Measurements from ENCODE around the gene GULP1. TPM values are rescaled to one million over a fixed set of nuclear protein-coding genes. Genes with fewer than 3 reads are reported as not detected.

Gene GULP1
- total and polyA plus RNA-seq, 2 donors, result 36.2 to 119 TPM

GRCh38 chr2:188481474-188481873 is 189.8 kb downstream of the GULP1 start:
- 85% methylated on average over 2 of the region's 2 CpGs for WGBS
- no peak for DNase-seq (ENCODE audit: extremely low spot score)
- no peaks in the 10 kb centered on the region for H3K4me1 ChIP-seq (ENCODE audit: insufficient read depth)
- H3K36me3 ChIP-seq (ENCODE audit: insufficient read depth), result no peaks in the 10 kb centered on the region
- H3K4me3 ChIP-seq (ENCODE audit: low read depth, low read length), result no peak overlapping the region
- H3K27ac ChIP-seq (ENCODE audit: low read depth), result no peak overlapping the region

- no peaks in the 10 kb centered on the region for H3K36me3 ChIP-seq (ENCODE audit: insufficient read depth)
- no peak overlapping the region for H3K4me3 ChIP-seq (ENCODE audit: low read depth, low read length)
- no peak overlapping the region for H3K27ac ChIP-seq (ENCODE audit: low read depth)
- DNase-seq (ENCODE audit: extremely low spot score), result no peak
- H3K4me1 ChIP-seq (ENCODE audit: insufficient read depth), result no peaks in the 10 kb centered on the region
Observed at GRCh38 chr2:188485496-188485895, 193.8 kb downstream of the GULP1 start.

GRCh38 chr2:188492751-188493150 is 201.1 kb downstream of the GULP1 start:
- Histone ChIP-seq H3K27ac (ENCODE audit: low read depth) (no peak overlapping the region), H3K4me3 (ENCODE audit: low read depth, low read length) (no peak overlapping the region), H3K4me1 (ENCODE audit: insufficient read depth) (no peaks in the 10 kb centered on the region), H3K36me3 (ENCODE audit: insufficient read depth) (no peaks in the 10 kb centered on the region)
- WGBS, result 82% methylated on average over 4 of the region's 4 CpGs
- DNase-seq (ENCODE audit: extremely low spot score), result no peak

GRCh38 chr2:188494906-188495305 is 203.2 kb downstream of the GULP1 start:
- no peak overlapping the region for H3K27ac ChIP-seq (ENCODE audit: low read depth)
- no peak for DNase-seq (ENCODE audit: extremely low spot score)
- H3K4me3 ChIP-seq (ENCODE audit: low read depth, low read length), result no peak overlapping the region

GRCh38 chr2:188495969-188496431 is 204.3 kb downstream of the GULP1 start:
- 62% methylated on average over 2 of the region's 2 CpGs for WGBS
- H3K4me3 ChIP-seq (ENCODE audit: low read depth, low read length), result no peak overlapping the region
- no peak for DNase-seq (ENCODE audit: extremely low spot score)
- H3K27ac ChIP-seq (ENCODE audit: low read depth), result no peak overlapping the region
- no peaks in the 10 kb centered on the region for H3K4me1 ChIP-seq (ENCODE audit: insufficient read depth)
- peaks cover 2% of the 10 kb centered on the region for H3K36me3 ChIP-seq (ENCODE audit: insufficient read depth)

More at GRCh38 chr2:188494906-188495305, 203.2 kb downstream of the GULP1 start:
- no peaks in the 10 kb centered on the region for H3K36me3 ChIP-seq (ENCODE audit: insufficient read depth)
- H3K4me1 ChIP-seq (ENCODE audit: insufficient read depth), result no peaks in the 10 kb centered on the region

- WGBS, result 94% methylated on average over 1 of the region's 1 CpG
- no peaks in the 10 kb centered on the region for H3K4me1 ChIP-seq (ENCODE audit: insufficient read depth)
- no peak for DNase-seq (ENCODE audit: extremely low spot score)
- no peak overlapping the region for H3K4me3 ChIP-seq (ENCODE audit: low read depth, low read length)
- H3K27ac ChIP-seq (ENCODE audit: low read depth), result no peak overlapping the region
- H3K36me3 ChIP-seq (ENCODE audit: insufficient read depth), result peaks cover 2% of the 10 kb centered on the region
Observed at GRCh38 chr2:188497726-188498125, 206.1 kb downstream of the GULP1 start.

GRCh38 chr2:188503975-188504374 is 212.3 kb downstream of the GULP1 start:
- WGBS, result 85% methylated on average over 1 of the region's 1 CpG
- Histone ChIP-seq H3K27ac (ENCODE audit: low read depth) (no peak overlapping the region), H3K4me1 (ENCODE audit: insufficient read depth) (no peaks in the 10 kb centered on the region), H3K36me3 (ENCODE audit: insufficient read depth) (peaks cover 2% of the 10 kb centered on the region), H3K4me3 (ENCODE audit: low read depth, low read length) (no peak overlapping the region)
- no peak for DNase-seq (ENCODE audit: extremely low spot score)

- Histone ChIP-seq H3K4me1 (ENCODE audit: insufficient read depth) (no peaks in the 10 kb centered on the region), H3K27ac (ENCODE audit: low read depth) (no peak overlapping the region), H3K4me3 (ENCODE audit: low read depth, low read length) (no peak overlapping the region), H3K36me3 (ENCODE audit: insufficient read depth) (no peaks in the 10 kb centered on the region)
- WGBS, result 85% methylated on average over 1 of the region's 1 CpG
- DNase-seq (ENCODE audit: extremely low spot score), result no peak
Observed at GRCh38 chr2:188506843-188507242, 215.2 kb downstream of the GULP1 start.

- H3K27ac ChIP-seq (ENCODE audit: low read depth), result no peak overlapping the region
- no peak for DNase-seq (ENCODE audit: extremely low spot score)
- no peak overlapping the region for H3K4me3 ChIP-seq (ENCODE audit: low read depth, low read length)
- WGBS, result 65% methylated on average over 2 of the region's 2 CpGs
- H3K36me3 ChIP-seq (ENCODE audit: insufficient read depth), result no peaks in the 10 kb centered on the region
- H3K4me1 ChIP-seq (ENCODE audit: insufficient read depth), result no peaks in the 10 kb centered on the region
Observed at GRCh38 chr2:188511346-188511745, 219.7 kb downstream of the GULP1 start.

- Histone ChIP-seq H3K36me3 (ENCODE audit: insufficient read depth) (no peaks in the 10 kb centered on the region), H3K4me3 (ENCODE audit: low read depth, low read length) (no peak overlapping the region), H3K4me1 (ENCODE audit: insufficient read depth) (no peaks in the 10 kb centered on the region), H3K27ac (ENCODE audit: low read depth) (no peak overlapping the region)
- DNase-seq (ENCODE audit: extremely low spot score), result no peak
- 11% methylated on average over 2 of the region's 2 CpGs for WGBS
Observed at GRCh38 chr2:188512456-188512855, 220.8 kb downstream of the GULP1 start.

- H3K4me1 ChIP-seq (ENCODE audit: insufficient read depth), result no peaks in the 10 kb centered on the region
- no peak for DNase-seq (ENCODE audit: extremely low spot score)
- H3K4me3 ChIP-seq (ENCODE audit: low read depth, low read length), result no peak overlapping the region
- 45% methylated on average over 1 of the region's 1 CpG for WGBS
- no peak overlapping the region for H3K27ac ChIP-seq (ENCODE audit: low read depth)
- H3K36me3 ChIP-seq (ENCODE audit: insufficient read depth), result no peaks in the 10 kb centered on the region
Observed at GRCh38 chr2:188515918-188516317, 224.2 kb downstream of the GULP1 start.

- H3K36me3 ChIP-seq (ENCODE audit: insufficient read depth), result no peaks in the 10 kb centered on the region
- 39% methylated on average over 7 of the region's 7 CpGs for WGBS
- no peaks in the 10 kb centered on the region for H3K4me1 ChIP-seq (ENCODE audit: insufficient read depth)
- DNase-seq (ENCODE audit: extremely low spot score), result no peak
- no peak overlapping the region for H3K27ac ChIP-seq (ENCODE audit: low read depth)
- no peak overlapping the region for H3K4me3 ChIP-seq (ENCODE audit: low read depth, low read length)
Observed at GRCh38 chr2:188517549-188518215, 226.0 kb downstream of the GULP1 start.

GRCh38 chr2:188518381-188518780 is 226.7 kb downstream of the GULP1 start:
- no peak overlapping the region for H3K4me3 ChIP-seq (ENCODE audit: low read depth, low read length)
- no peaks in the 10 kb centered on the region for H3K4me1 ChIP-seq (ENCODE audit: insufficient read depth)
- no peak overlapping the region for H3K27ac ChIP-seq (ENCODE audit: low read depth)
- no peak for DNase-seq (ENCODE audit: extremely low spot score)
- no peaks in the 10 kb centered on the region for H3K36me3 ChIP-seq (ENCODE audit: insufficient read depth)
- 18% methylated on average over 1 of the region's 1 CpG for WGBS

GRCh38 chr2:188519136-188519535 is 227.5 kb downstream of the GULP1 start:
- H3K36me3 ChIP-seq (ENCODE audit: insufficient read depth), result no peaks in the 10 kb centered on the region
- no peak for DNase-seq (ENCODE audit: extremely low spot score)
- H3K4me3 ChIP-seq (ENCODE audit: low read depth, low read length), result no peak overlapping the region
- no peak overlapping the region for H3K27ac ChIP-seq (ENCODE audit: low read depth)
- H3K4me1 ChIP-seq (ENCODE audit: insufficient read depth), result no peaks in the 10 kb centered on the region

- H3K36me3 ChIP-seq (ENCODE audit: insufficient read depth), result no peaks in the 10 kb centered on the region
- no peak overlapping the region for H3K27ac ChIP-seq (ENCODE audit: low read depth)
- no peak overlapping the region for H3K4me3 ChIP-seq (ENCODE audit: low read depth, low read length)
- H3K4me1 ChIP-seq (ENCODE audit: insufficient read depth), result no peaks in the 10 kb centered on the region
- no peak for DNase-seq (ENCODE audit: extremely low spot score)
Observed at GRCh38 chr2:188522517-188522916, 230.8 kb downstream of the GULP1 start.

Measured in urinary bladder (tissue), 4 donors.